Transverse colon (tissue), 4 donors: Measurements from ENCODE around the gene PACRG.

Source experiments
- EP300 ChIP-seq: sonication (generic); formaldehyde crosslinking; IDR thresholded peaks from one replicate; pipeline ENCODE4 v1.6.1; 2017; ENCODE audit warnings: antibody characterized with exemption, low read depth
- POLR2A ChIP-seq: fragments of 450-650 bp; IDR thresholded peaks from one replicate; pipeline ENCODE4 v1.6.1; 2016; ENCODE audit warnings: antibody characterized with exemption, mild to moderate bottlenecking, moderate library complexity
- POLR2AphosphoS5 ChIP-seq, 3 donors: sonication (generic); formaldehyde crosslinking; IDR thresholded peaks; one replicate each; pipeline ENCODE4 v1.6.1; 2016; ENCODE audit warnings: antibody characterized with exemption in 3 of 3
- TF ChIP-seq, protein P1 (sequence below), 5 experiments: fragments of 200-600 bp in 3 of 5; fragments of 450-650 bp in 2 of 5; sonication (generic) in 3 of 5; IDR thresholded peaks; 1 replicate in 2 of 5; 2 replicates in 3 of 5; pipeline ENCODE4 v1.5.1; 2016 to 2017; ENCODE audit warnings: antibody characterized with exemption in 5 of 5, inconsistent platforms in 3 of 5, mild to moderate bottlenecking in 2 of 5, moderate library complexity in 1 of 5

DNA sequence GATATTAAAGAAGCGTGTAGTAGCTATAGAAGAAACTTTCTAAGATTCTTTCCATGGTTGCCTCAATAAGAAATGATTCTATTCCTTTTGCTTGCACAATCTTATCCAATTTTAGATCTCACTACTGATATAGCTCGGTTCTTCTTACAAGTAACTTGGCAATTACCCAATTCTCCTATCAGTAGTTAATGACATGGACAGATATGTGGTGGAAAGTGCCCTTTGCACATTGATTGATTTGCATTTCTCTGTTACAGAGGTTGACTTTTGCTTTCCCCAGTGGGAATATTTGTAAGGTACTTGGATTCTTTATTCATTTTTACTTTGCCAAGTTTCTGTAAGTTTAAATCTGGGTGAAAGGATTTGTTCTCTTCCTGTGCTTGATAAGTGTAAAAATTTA is 593.0 kb downstream of the PACRG start:
- TF ChIP-seq, protein P1, sequence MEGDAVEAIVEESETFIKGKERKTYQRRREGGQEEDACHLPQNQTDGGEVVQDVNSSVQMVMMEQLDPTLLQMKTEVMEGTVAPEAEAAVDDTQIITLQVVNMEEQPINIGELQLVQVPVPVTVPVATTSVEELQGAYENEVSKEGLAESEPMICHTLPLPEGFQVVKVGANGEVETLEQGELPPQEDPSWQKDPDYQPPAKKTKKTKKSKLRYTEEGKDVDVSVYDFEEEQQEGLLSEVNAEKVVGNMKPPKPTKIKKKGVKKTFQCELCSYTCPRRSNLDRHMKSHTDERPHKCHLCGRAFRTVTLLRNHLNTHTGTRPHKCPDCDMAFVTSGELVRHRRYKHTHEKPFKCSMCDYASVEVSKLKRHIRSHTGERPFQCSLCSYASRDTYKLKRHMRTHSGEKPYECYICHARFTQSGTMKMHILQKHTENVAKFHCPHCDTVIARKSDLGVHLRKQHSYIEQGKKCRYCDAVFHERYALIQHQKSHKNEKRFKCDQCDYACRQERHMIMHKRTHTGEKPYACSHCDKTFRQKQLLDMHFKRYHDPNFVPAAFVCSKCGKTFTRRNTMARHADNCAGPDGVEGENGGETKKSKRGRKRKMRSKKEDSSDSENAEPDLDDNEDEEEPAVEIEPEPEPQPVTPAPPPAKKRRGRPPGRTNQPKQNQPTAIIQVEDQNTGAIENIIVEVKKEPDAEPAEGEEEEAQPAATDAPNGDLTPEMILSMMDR (IDR thresholded peaks at IDR 0.05): no peak
- TF ChIP-seq EP300: no peak
- TF ChIP-seq POLR2A: no peak
- no peak for TF ChIP-seq POLR2AphosphoS5 (IDR thresholded peaks at IDR 0.05)
